K562 (cell line): ENCODE results near the gene CRYBG1. TPM values are rescaled to one million over a fixed set of nuclear protein-coding genes. Genes with fewer than 3 reads are reported as not detected.

Source experiments
- ATAC-seq: fragments of 200-7000 bp; cut with Tn5 transposase; 3 replicates; pipeline ENCODE4 v1.9.1; 2020; ENCODE audit warnings: moderate library complexity
- BruUV-seq: library from RNA; stranded (reverse); fragments of 400-500 nt; replicated peaks from 2 replicates; lab custom pipeline; 2021; lab: Mats Ljungman, UMichigan
- CTCF ChIA-PET: fragments of 300-600 bp; formaldehyde crosslinking; extraction: SDS; loops from one replicate; lab custom pipeline; 2021; ENCODE audit warnings: low intra/inter-chr PET ratio; lab: Yijun Ruan, JAX
- POLR2A ChIA-PET: fragments of 300-600, 350-650 bp; sonication (Branson Sonifier 250); formaldehyde crosslinking; extraction: SDS; loops from one replicate; lab custom pipeline; 2021; ENCODE audit warnings: antibody characterized with exemption, inconsistent platforms; lab: Yijun Ruan, JAX
- DNase-seq, 4 experiments: peaks; one replicate each; pipeline versions ENCODE4 v3.0.0 to v3.0.0-alpha.2; 2011 to 2018; ENCODE audit warnings: low spot score in 3 of 4, mixed read lengths in 3 of 4; ENCODE audit errors: extremely low read depth in 1 of 4
- FAIRE-seq: peaks from 2 replicates; lab custom pipeline; 2011; peaks lifted over from hg19 to GRCh38; lab: Jason Lieb, UNC
- H2AFZ ChIP-seq: 2 replicates; pipeline ENCODE4 v1.6.0; 2011; ENCODE audit warnings: low read depth, low read length, control low read depth, inconsistent platforms
- H3K27ac ChIP-seq: fragments of 200-600 bp; 3 replicates; pipeline ENCODE4 v1.8.0; 2011; ENCODE audit warnings: low read depth, mild to moderate bottlenecking, control low read depth, inconsistent platforms, low read length, moderate library complexity, mixed read lengths; ENCODE audit errors: extremely low read depth
- H3K27me3 ChIP-seq, 2 experiments: fragments of 300-600 bp in 1 of 2; 2 replicates in 1 of 2; 3 replicates in 1 of 2; pipeline versions ENCODE4 v1.6.0 to v1.8.0; 2011; ENCODE audit warnings: inconsistent platforms in 2 of 2, low read length in 2 of 2, mild to moderate bottlenecking in 1 of 2, mixed read lengths in 1 of 2, moderate library complexity in 1 of 2; ENCODE audit not compliant: control insufficient read depth in 2 of 2, insufficient read depth in 2 of 2
- H3K36me3 ChIP-seq: fragments of 300-600 bp; 3 replicates; pipeline ENCODE4 v1.8.0; 2011; ENCODE audit warnings: mild to moderate bottlenecking, low read length, inconsistent platforms; ENCODE audit not compliant: control insufficient read depth, insufficient read depth
- H3K4me1 ChIP-seq, 2 experiments: fragments of 200-600 bp in 1 of 2; replicated peaks in 1 of 2; 2 replicates in 1 of 2; 3 replicates in 1 of 2; pipeline versions ENCODE4 v1.5.1 to v1.8.0; 2011; ENCODE audit warnings: inconsistent platforms in 2 of 2, low read length in 2 of 2, mild to moderate bottlenecking in 1 of 2, mixed read lengths in 1 of 2, moderate library complexity in 1 of 2; ENCODE audit not compliant: control insufficient read depth in 2 of 2, insufficient read depth in 2 of 2
- H3K4me2 ChIP-seq: 2 replicates; pipeline ENCODE4 v1.6.1; 2011; ENCODE audit warnings: low read length, control low read depth, inconsistent platforms, mixed read lengths; ENCODE audit not compliant: insufficient read depth
- H3K4me3 ChIP-seq: fragments of 200-600 bp; sonication (generic), shearing (Covaris generic); 2 replicates; pipeline ENCODE4 v1.5.1; 2016; ENCODE audit warnings: control low read depth, inconsistent platforms
- H3K79me2 ChIP-seq: fragments of 200-600 bp; 3 replicates; pipeline ENCODE4 v1.8.0; 2011; ENCODE audit warnings: low read length, inconsistent platforms; ENCODE audit not compliant: control insufficient read depth, insufficient read depth
- H3K9ac ChIP-seq, 2 experiments: 2 replicates each; pipeline versions ENCODE4 v1.6.0 to v1.6.1; 2011; ENCODE audit warnings: low read depth in 2 of 2, low read length in 2 of 2, control low read depth in 1 of 2, inconsistent platforms in 1 of 2, mild to moderate bottlenecking in 1 of 2, mixed read lengths in 1 of 2; ENCODE audit not compliant: insufficient read depth in 1 of 2
- H3K9me1 ChIP-seq: one replicate; pipeline ENCODE4 v1.6.0; 2011; ENCODE audit warnings: inconsistent platforms, mild to moderate bottlenecking, low read length, moderate library complexity; ENCODE audit not compliant: control insufficient read depth, insufficient read depth
- H3K9me3 ChIP-seq: replicated peaks from 2 replicates; pipeline ENCODE4 v1.5.1; 2011; ENCODE audit warnings: low read depth, low read length, inconsistent platforms; ENCODE audit not compliant: control insufficient read depth, insufficient read depth
- H4K20me1 ChIP-seq: replicated peaks from 2 replicates; pipeline ENCODE4 v1.6.1; 2011; ENCODE audit warnings: low read length, inconsistent platforms, mixed read lengths; ENCODE audit not compliant: control insufficient read depth, insufficient read depth
- BMI1 ChIP-seq: fragments of 150-350 bp; IDR thresholded peaks from 2 replicates; pipeline ENCODE4 v1.6.1; 2014; ENCODE audit warnings: low read length
- CEBPG ChIP-seq, 3 experiments: fragments of 200-800 bp in 1 of 3; sonication (Bioruptor generic) in 1 of 3; sonication (generic) in 1 of 3; formaldehyde crosslinking in 1 of 3; IDR thresholded peaks in 2 of 3; conservative IDR thresholded peaks in 1 of 3; 2 replicates each; pipeline versions ENCODE4 v1.6.1 to v1.8.0; 2016 to 2022; ENCODE audit warnings: missing compliant biosample characterization in 2 of 3, missing genetic modification characterization in 2 of 3, mild to moderate bottlenecking in 1 of 3, missing genetic modification reagents in 1 of 3
- KAT7 ChIP-seq: sonication (generic); formaldehyde crosslinking; IDR thresholded peaks from 2 replicates; pipeline ENCODE4 v1.8.0; 2022; ENCODE audit warnings: missing genetic modification reagents, mild to moderate bottlenecking, borderline replicate concordance
- TEAD4 ChIP-seq, 2 experiments: sonication (generic) in 1 of 2; formaldehyde crosslinking in 1 of 2; IDR thresholded peaks; 2 replicates each; pipeline versions ENCODE4 v1.6.1 to v1.8.0; 2012 to 2022; ENCODE audit warnings: borderline replicate concordance in 1 of 2, inconsistent platforms in 1 of 2, low read length in 1 of 2, mild to moderate bottlenecking in 1 of 2, missing genetic modification reagents in 1 of 2
- ZC3H8 ChIP-seq: fragments of 450-650 bp; IDR thresholded peaks from 2 replicates; pipeline ENCODE4 v1.6.1; 2017
- ZNF121 ChIP-seq: sonication (generic); formaldehyde crosslinking; conservative IDR thresholded peaks from 2 replicates; pipeline ENCODE4 v1.8.0; 2022; ENCODE audit warnings: missing genetic modification reagents
- WGBS: fragments of 100-300 bp; shearing (Covaris generic); methylation state at CpG from one replicate; pipeline ENCODE4 v1.1.6; 2016; ENCODE audit warnings: low coverage, mixed read lengths; ENCODE audit not compliant: insufficient coverage; ENCODE audit errors: missing lambda C conversion rate; 5-methylcytosine and 5-hydroxymethylcytosine counted together
- in situ Hi-C: fragments of 300-500 bp; cut with MboI; formaldehyde crosslinking; loops from 4 replicates; pipeline ENCODE4 v1.15.0; 2018; ENCODE audit warnings: inconsistent platforms, mixed read lengths
- intact Hi-C: fragments of 100-400 bp; cut with micrococcal nuclease; formaldehyde crosslinking; loops from 2 replicates; pipeline ENCODE4 v1.14.2; 2022
- polyA plus RNA-seq, 8 experiments: library from polyadenylated mRNA; depleted of rRNA in 4 of 8; stranded (reverse) in 5 of 8; unstranded in 3 of 8; fragments of >200 nt; fragmentation: Nextera tagmentation in 2 of 8; fragmentation: Illumina TruSeq in 1 of 8; extraction: Ambion mirVana in 2 of 8; extraction: Trizol in 1 of 8; gene quantifications; 2 replicates each; pipeline versions ENCODE4 v1.2.1 to v1.2.3, GENCODE V29; 2011 to 2014; ENCODE audit warnings: inconsistent platforms in 1 of 8, missing spikeins in 1 of 8
- total RNA-seq, 7 experiments: library from RNA; depleted of rRNA in 6 of 7; stranded (reverse); fragments of >200 nt in 6 of 7; fragmentation: Illumina TruSeq in 2 of 7; extraction: Trizol in 2 of 7; gene quantifications; 2 replicates each; pipeline versions ENCODE4 v1.2.1 to v1.2.3, GENCODE V29; 2011 to 2021; ENCODE audit warnings: low replicate concordance in 1 of 7

CRYBG1 gene
- total and polyA plus RNA-seq, 9 of the 15 experiments (the other 6 are each of a cell fraction or from before 2014, with no cell fraction given): 0.07 to 0.47 (median 0.11) TPM

DNA sequence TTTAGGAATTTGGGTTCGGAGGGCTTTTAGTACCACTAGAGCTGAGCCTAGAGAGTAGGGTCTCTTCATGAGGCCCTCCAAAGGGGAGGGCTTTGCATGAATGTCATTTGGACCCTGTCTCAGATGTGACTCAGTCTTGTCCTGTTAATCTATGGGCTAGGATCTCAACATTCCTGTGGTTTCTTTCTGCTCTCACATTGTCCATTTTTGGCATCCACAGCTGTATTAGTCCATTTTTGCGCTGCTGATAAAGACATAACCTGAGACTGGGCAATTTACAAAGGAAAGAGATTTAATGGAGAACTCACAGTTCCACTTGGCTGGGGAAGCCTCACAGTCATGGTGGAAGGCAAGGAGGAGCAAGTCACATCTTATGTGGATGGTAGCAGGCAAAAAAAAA lies 61.0 kb downstream of the CRYBG1 start:
- FAIRE-seq: no peak
- Histone ChIP-seq H2AFZ (no peak overlapping the region), H3K4me1 (no peaks in the 10 kb centered on the region), H3K4me2 (no peak overlapping the region), H3K79me2 (no peaks in the 10 kb centered on the region), H3K27me3 (peaks cover 0 to 15% of the 10 kb centered on the region in 2 experiments; a peak in 2 of 5 replicates), H3K36me3 (no peaks in the 10 kb centered on the region), H3K4me3 (no peak overlapping the region), H3K9me3 (no peaks in the 10 kb centered on the region), H4K20me1 (0 out of 2 replicates have a peak, but pooled peaks cover under 1% of the 10 kb centered on the region), H3K27ac (no peak overlapping the region), H3K9me1 (no peaks in the 10 kb centered on the region), H3K9ac (no peak overlapping the region)
- 0% methylated on average over 2 of the region's 2 CpGs for WGBS
- intact Hi-C loops (no loop called here), in situ Hi-C loops (no loop called here)
- BruUV-seq: no TSS peak
- DNase-seq: no peak
- TF ChIP-seq KAT7 (CRISPR knock-in tag) (no peak), TEAD4 (IDR thresholded peaks at IDR 0.05; ENCODE audit: low read length) (peak; percentile 32; the same call in 1 of the 2 replicates), TEAD4 (CRISPR knock-in tag; IDR thresholded peaks at IDR 0.05; ENCODE audit: borderline replicate concordance) (no peak)
- ATAC-seq: no peak
- ChIA-PET CTCF (no interaction called here), POLR2A (interaction anchor here (0.7 kb wide), 1 partner anchor 268 kb away, joined by 3 read pairs; no protein-coding TSS in a partner anchor)

DNA sequence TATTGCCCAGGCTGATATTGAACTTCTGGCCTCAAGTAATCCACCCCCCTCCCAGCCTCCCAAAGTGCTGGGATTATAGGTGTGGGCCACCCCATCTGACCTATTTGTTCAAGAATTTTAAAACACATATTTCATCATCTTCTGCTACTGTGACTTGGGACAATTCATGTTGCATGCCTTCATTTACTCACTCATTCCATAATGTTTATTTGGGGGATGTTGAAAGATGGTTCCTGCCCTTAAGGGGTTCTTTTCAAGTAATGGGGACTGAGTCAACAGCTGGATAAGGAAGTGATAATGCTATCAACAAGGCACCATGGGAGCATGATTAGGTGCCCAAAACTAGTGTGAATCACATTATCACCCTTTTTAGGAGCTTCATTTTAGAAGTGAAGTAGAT lies 62.0 kb downstream of the CRYBG1 start:
- Histone ChIP-seq H3K4me3 (no peak overlapping the region), H3K4me1 (no peaks in the 10 kb centered on the region), H3K27ac (no peak overlapping the region), H2AFZ (no peak overlapping the region), H3K36me3 (no peaks in the 10 kb centered on the region), H3K9me3 (no peaks in the 10 kb centered on the region), H4K20me1 (0 out of 2 replicates have a peak, but pooled peaks cover 3% of the 10 kb centered on the region), H3K4me2 (no peak overlapping the region), H3K9ac (no peak overlapping the region), H3K9me1 (no peaks in the 10 kb centered on the region), H3K27me3 (peaks cover 0 to 14% of the 10 kb centered on the region in 2 experiments; a peak in 2 of 5 replicates), H3K79me2 (no peaks in the 10 kb centered on the region)
- intact Hi-C loops (no loop called here), in situ Hi-C loops (no loop called here)
- DNase-seq (no peak), FAIRE-seq (no peak), ATAC-seq (no peak)
- ChIA-PET CTCF (no interaction called here), POLR2A (no interaction called here)
- no peak for TF ChIP-seq ZNF121 (CRISPR knock-in tag)
- no peak for TF ChIP-seq BMI1
- no peak for TF ChIP-seq ZC3H8
- TF ChIP-seq CEBPG (CRISPR knock-in tag; IDR thresholded peaks at IDR 0.05): no peak
- 0 out of 4 replicates have a peak, but pooled peaks of 1 of the 2 experiments have one; percentile 26 for TF ChIP-seq CEBPG (tag; conservative IDR thresholded peaks at IDR 0.05 in 1 of 2, IDR thresholded peaks at IDR 0.05 in 1 of 2)
- BruUV-seq: no TSS peak
